IMR-90 (cell line): ENCODE data around the gene CHRNA3. TPM values are rescaled to one million over a fixed set of nuclear protein-coding genes. Genes with fewer than 3 reads are reported as not detected.

Experiments used
- ATAC-seq: fragments of 200-7000 bp; cut with Tn5 transposase; 2 replicates; pipeline ENCODE4 v1.9.1; 2020; ENCODE audit warnings: low read depth, mild to moderate bottlenecking, moderate library complexity
- BruUV-seq: library from RNA; stranded (reverse); fragments of 400-500 nt; replicated peaks from 2 replicates; lab custom pipeline; 2021; lab: Mats Ljungman, UMichigan
- CTCF ChIA-PET: fragments of 300-600 bp; formaldehyde crosslinking; extraction: SDS; loops from one replicate; lab custom pipeline; 2021; ENCODE audit warnings: antibody characterized with exemption; lab: Yijun Ruan, JAX
- POLR2A ChIA-PET: fragments of 300-600 bp; sonication (Branson Sonifier 250); formaldehyde crosslinking; loops from one replicate; lab custom pipeline; 2022; ENCODE audit warnings: antibody characterized with exemption; ENCODE audit not compliant: unreplicated experiment; lab: Charles Lee
- DNase-seq: peaks from one replicate; pipeline ENCODE4 v3.0.0; 2013
- H2AFZ ChIP-seq: replicated peaks from 2 replicates; pipeline ENCODE3; 2013; ENCODE audit warnings: low read length, mild to moderate bottlenecking; ENCODE audit not compliant: poor library complexity
- H2AK5ac ChIP-seq: 2 replicates; pipeline ENCODE4 v1.6.1; 2013; ENCODE audit warnings: low read depth, low read length, inconsistent platforms
- H2AK9ac ChIP-seq: replicated peaks from 2 replicates; pipeline ENCODE3; 2013; ENCODE audit warnings: mild to moderate bottlenecking, low read depth, low read length, moderate library complexity; ENCODE audit not compliant: poor library complexity
- H2BK120ac ChIP-seq: 2 replicates; pipeline ENCODE4 v1.6.1; 2013; ENCODE audit warnings: low read depth, low read length, inconsistent platforms
- H2BK15ac ChIP-seq: 3 replicates; pipeline ENCODE4 v1.6.1; 2013; ENCODE audit warnings: low read depth, low read length, inconsistent platforms
- H2BK20ac ChIP-seq: 2 replicates; pipeline ENCODE4 v1.6.1; 2013; ENCODE audit warnings: low read depth, mild to moderate bottlenecking, inconsistent platforms, low read length, moderate library complexity
- H2BK5ac ChIP-seq: 2 replicates; pipeline ENCODE4 v1.6.1; 2013; ENCODE audit warnings: mild to moderate bottlenecking, low read depth, low read length, inconsistent platforms; ENCODE audit not compliant: poor library complexity, severe bottlenecking
- H3K14ac ChIP-seq: replicated peaks from 2 replicates; pipeline ENCODE4 v1.6.1; 2013; ENCODE audit warnings: low read depth, low read length, inconsistent platforms
- H3K18ac ChIP-seq: 2 replicates; pipeline ENCODE4 v1.6.1; 2013; ENCODE audit warnings: low read depth, low read length, control low read depth
- H3K23ac ChIP-seq: 2 replicates; pipeline ENCODE4 v1.6.1; 2013; ENCODE audit warnings: low read depth, low read length, inconsistent platforms
- H3K27ac ChIP-seq: 2 replicates; pipeline ENCODE4 v1.5.1; 2013; ENCODE audit warnings: mild to moderate bottlenecking, control low read depth, low read length; ENCODE audit not compliant: insufficient read depth
- H3K27me3 ChIP-seq: 2 replicates; pipeline ENCODE4 v1.6.1; 2013; ENCODE audit warnings: low read length; ENCODE audit not compliant: control insufficient read depth, insufficient read depth
- H3K36me3 ChIP-seq: 2 replicates; pipeline ENCODE4 v1.6.1; 2013; ENCODE audit warnings: low read length, mixed read lengths; ENCODE audit not compliant: control insufficient read depth, insufficient read depth
- H3K4ac ChIP-seq: 2 replicates; pipeline ENCODE4 v1.6.1; 2013; ENCODE audit warnings: low read depth, low read length, inconsistent platforms
- H3K4me1 ChIP-seq: 2 replicates; pipeline ENCODE4 v1.6.1; 2013; ENCODE audit warnings: low read length, mixed read lengths; ENCODE audit not compliant: control insufficient read depth, insufficient read depth
- H3K4me2 ChIP-seq: 2 replicates; pipeline ENCODE4 v1.6.1; 2013; ENCODE audit warnings: low read depth, mild to moderate bottlenecking, control low read depth, low read length, moderate library complexity
- H3K4me3 ChIP-seq: 2 replicates; pipeline ENCODE4 v1.5.1; 2013; ENCODE audit warnings: low read depth, mild to moderate bottlenecking, control low read depth, low read length, moderate library complexity; ENCODE audit not compliant: insufficient read depth
- H3K56ac ChIP-seq: 2 replicates; pipeline ENCODE4 v1.6.1; 2013; ENCODE audit warnings: low read length, inconsistent platforms; ENCODE audit not compliant: insufficient read depth; ENCODE audit errors: extremely low read depth
- H3K79me1 ChIP-seq, 2 experiments: 2 replicates each; pipeline ENCODE4 v1.6.1; 2013; ENCODE audit warnings: low read length in 2 of 2, inconsistent platforms in 1 of 2, low read depth in 1 of 2
- H3K9ac ChIP-seq: 2 replicates; pipeline ENCODE4 v1.6.1; 2013; ENCODE audit warnings: low read depth, low read length, control low read depth
- H3K9me1 ChIP-seq: 2 replicates; pipeline ENCODE4 v1.6.1; 2013; ENCODE audit warnings: low read length, inconsistent platforms; ENCODE audit not compliant: insufficient read depth
- H3K9me3 ChIP-seq: 2 replicates; pipeline ENCODE4 v1.6.1; 2013; ENCODE audit warnings: low read length; ENCODE audit not compliant: control insufficient read depth, insufficient read depth
- H4K20me1 ChIP-seq: 2 replicates; pipeline ENCODE4 v1.6.1; 2013; ENCODE audit warnings: low read length, inconsistent platforms; ENCODE audit not compliant: insufficient read depth
- H4K5ac ChIP-seq: 2 replicates; pipeline ENCODE4 v1.6.1; 2013; ENCODE audit warnings: mild to moderate bottlenecking, low read depth, low read length, control low read depth
- H4K8ac ChIP-seq, 2 experiments: 2 replicates each; pipeline ENCODE4 v1.6.1; 2013; ENCODE audit warnings: low read depth in 2 of 2, low read length in 2 of 2, control low read depth in 1 of 2, inconsistent platforms in 1 of 2
- H4K91ac ChIP-seq: 2 replicates; pipeline ENCODE4 v1.6.1; 2013; ENCODE audit warnings: low read depth, low read length, inconsistent platforms; ENCODE audit not compliant: insufficient read depth
- CTCF ChIP-seq: conservative IDR thresholded peaks from 2 replicates; pipeline ENCODE4 v1.5.1; 2012; ENCODE audit warnings: mild to moderate bottlenecking, low read depth, low read length, improper control_type of control experiment
- RFX5 ChIP-seq: IDR thresholded peaks from 2 replicates; pipeline ENCODE4 v1.8.0; 2012; ENCODE audit warnings: low read depth, mild to moderate bottlenecking, low read length, moderate library complexity
- USF2 ChIP-seq: fragments of 150-350 bp; IDR thresholded peaks from 2 replicates; pipeline ENCODE4 v1.6.1; 2017; ENCODE audit warnings: mild to moderate bottlenecking, antibody characterized with exemption, low read length, low read depth
- WGBS, 2 experiments: methylation state at CpG; one replicate each; pipeline versions ENCODE4 v1.1.5 to v1.1.7; 2013; ENCODE audit warnings: missing lambda C conversion rate in 2 of 2; ENCODE audit not compliant: insufficient read length in 1 of 2; ENCODE audit errors: extremely low coverage in 2 of 2; 5-methylcytosine and 5-hydroxymethylcytosine counted together
- dilution Hi-C: fragments of 300-500 bp; cut with HindIII; formaldehyde crosslinking; loops from one replicate; pipeline ENCODE4 v1.14.3; 2018; ENCODE audit warnings: low sequenced_read_pairs; ENCODE audit not compliant: unreplicated experiment
- in situ Hi-C: fragments of 300-500 bp; cut with MboI; formaldehyde crosslinking; loops from 3 replicates; pipeline ENCODE4 v1.14.3; 2019; ENCODE audit warnings: low sequenced_read_pairs, inconsistent platforms, mixed read lengths
- intact Hi-C: fragments of 100-400 bp; cut with micrococcal nuclease; formaldehyde crosslinking; loops from 2 replicates; pipeline ENCODE4 v1.10.0; 2022
- polyA plus RNA-seq, 3 experiments: library from polyadenylated mRNA; depleted of rRNA; stranded (reverse); fragments of >200 nt; gene quantifications; 2 replicates each; pipeline ENCODE4 v1.2.3, GENCODE V29; 2012; ENCODE audit warnings: low replicate concordance in 1 of 3
- total RNA-seq: library from RNA; depleted of rRNA; stranded (reverse); fragments of >200 nt; gene quantifications from 2 replicates; pipeline ENCODE4 v1.2.3, GENCODE V29; 2012

CHRNA3 gene
- total and polyA plus RNA-seq, 2 of the 4 experiments (the other 2 are of a cell fraction): not detected

GRCh38 chr15:78620021-78620526 lies 722 bp downstream of the CHRNA3 start:
- DNase-seq: no peak
- Histone ChIP-seq H4K20me1 (peaks cover 6% of the 10 kb centered on the region), H3K4ac (no peak overlapping the region), H3K9ac (no peak overlapping the region), H3K4me1 (no peaks in the 10 kb centered on the region), H2BK20ac (no peak overlapping the region), H2BK15ac (no peak overlapping the region), H3K14ac (no peak overlapping the region), H3K36me3 (no peaks in the 10 kb centered on the region), H3K27ac (no peak overlapping the region), H4K91ac (no peak overlapping the region), H3K18ac (no peak overlapping the region), H4K5ac (no peak overlapping the region), H3K9me1 (no peaks in the 10 kb centered on the region), H3K4me3 (no peak overlapping the region), H2BK5ac (no peak overlapping the region), H3K9me3 (no peaks in the 10 kb centered on the region), H2BK120ac (no peak overlapping the region), H3K23ac (no peak overlapping the region), H3K4me2 (peak overlapping the region; percentile 13; the same call in 1 of the 2 replicates), H4K8ac (no peak overlapping the region), H2AK5ac (no peak overlapping the region), H3K27me3 (peaks cover 50% of the 10 kb centered on the region), H3K79me1 (no peaks in the 10 kb centered on the region), H2AFZ (no peak overlapping the region), H3K56ac (no peak overlapping the region), H2AK9ac (no peak overlapping the region)
- 0% methylated on average over 1 of the region's 41 CpGs; no CpG with 5 or more reads in 1 of the 2 experiments for WGBS, 2 experiments
- TF ChIP-seq CTCF: 0 out of 2 replicates have a peak, but pooled peaks have one; percentile 14
- no peak for TF ChIP-seq RFX5
- TF ChIP-seq USF2: no peak
- CTCF ChIA-PET: interaction anchor here (1.0 kb wide), 1 partner anchor 131 kb away, joined by 3 read pairs; no protein-coding TSS in a partner anchor
- dilution Hi-C loops: no loop called here
- no TSS peak for BruUV-seq
- in situ Hi-C loops: no loop called here
- intact Hi-C loops: no loop called here
- POLR2A ChIA-PET: no interaction called here
- peak; percentile 24; the same call in 1 of the 2 replicates for ATAC-seq
